ENCODE measurements around the gene LRRC43. TPM values are rescaled to one million over a fixed set of nuclear protein-coding genes. Genes with fewer than 3 reads are reported as not detected.

The LRRC43 gene
- total RNA-seq, 2 experiments from 2014 or later, result not detected

DNA sequence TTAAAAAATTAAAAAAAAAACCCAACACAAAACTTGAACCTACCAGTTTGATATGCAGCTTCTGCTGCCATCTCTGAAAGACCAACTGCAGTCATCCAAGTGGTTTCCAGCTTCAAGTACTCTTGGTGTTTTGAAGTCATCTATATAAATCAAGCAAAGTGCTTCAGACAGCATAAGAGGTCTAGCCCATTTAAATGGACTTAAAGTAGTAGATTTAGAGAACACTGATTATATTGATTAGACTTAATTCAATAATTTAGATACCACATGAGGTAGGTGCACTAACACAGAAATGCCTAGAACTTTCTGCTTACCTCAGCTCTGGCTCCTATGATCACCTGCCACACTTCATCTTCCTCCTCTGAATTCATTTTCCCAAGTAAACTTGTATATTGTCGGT lies 33.5 kb downstream of the LRRC43 start:
- Histone ChIP-seq H3K9me3 (ENCODE audit: control insufficient read depth in 1 of 2, insufficient read depth in 1 of 2, low read length in 2 of 2) (no peaks in the 10 kb centered on the region), H3K4me1 (ENCODE audit: insufficient read depth, low read length) (no peaks in the 10 kb centered on the region), H3K27ac (ENCODE audit: low read depth in 1 of 2, low read length in 2 of 2) (no peak overlapping the region), H3K27me3 (ENCODE audit: control insufficient read depth in 1 of 2, insufficient read depth in 2 of 2, low read length in 2 of 2) (no peaks in the 10 kb centered on the region), H3K4me3 (ENCODE audit: low read length) (no peak overlapping the region), H3K36me3 (ENCODE audit: insufficient read depth, low read length) (peaks cover 87% of the 10 kb centered on the region)
- ChIA-PET POLR2A (interaction anchor here (3.9 kb wide), 1 partner anchor 9 kb away, joined by 18 read pairs; the partner anchor contains the start of gene DIABLO), CTCF (interaction anchor here (1.0 kb wide), 1 partner anchor 11 kb away, joined by 3 read pairs; no protein-coding TSS in a partner anchor)
- H3K4me1 Mint-ChIP-seq (ENCODE audit: low read depth), result peaks cover 5% of the 10 kb centered on the region
- no peak overlapping the region for H3K4me3 Mint-ChIP-seq
- H3K36me3 Mint-ChIP-seq (ENCODE audit: low read depth), result peaks cover 79% of the 10 kb centered on the region
- H3K9me3 Mint-ChIP-seq, result no peaks in the 10 kb centered on the region
- no peak for ATAC-seq (ENCODE audit: poor library complexity)
- no peak overlapping the region for H3K27ac Mint-ChIP-seq
- H3K27me3 Mint-ChIP-seq, result no peaks in the 10 kb centered on the region
- intact Hi-C loops (cut with DNase I, micrococcal nuclease), result no loop called here
- TF ChIP-seq, protein P1, sequence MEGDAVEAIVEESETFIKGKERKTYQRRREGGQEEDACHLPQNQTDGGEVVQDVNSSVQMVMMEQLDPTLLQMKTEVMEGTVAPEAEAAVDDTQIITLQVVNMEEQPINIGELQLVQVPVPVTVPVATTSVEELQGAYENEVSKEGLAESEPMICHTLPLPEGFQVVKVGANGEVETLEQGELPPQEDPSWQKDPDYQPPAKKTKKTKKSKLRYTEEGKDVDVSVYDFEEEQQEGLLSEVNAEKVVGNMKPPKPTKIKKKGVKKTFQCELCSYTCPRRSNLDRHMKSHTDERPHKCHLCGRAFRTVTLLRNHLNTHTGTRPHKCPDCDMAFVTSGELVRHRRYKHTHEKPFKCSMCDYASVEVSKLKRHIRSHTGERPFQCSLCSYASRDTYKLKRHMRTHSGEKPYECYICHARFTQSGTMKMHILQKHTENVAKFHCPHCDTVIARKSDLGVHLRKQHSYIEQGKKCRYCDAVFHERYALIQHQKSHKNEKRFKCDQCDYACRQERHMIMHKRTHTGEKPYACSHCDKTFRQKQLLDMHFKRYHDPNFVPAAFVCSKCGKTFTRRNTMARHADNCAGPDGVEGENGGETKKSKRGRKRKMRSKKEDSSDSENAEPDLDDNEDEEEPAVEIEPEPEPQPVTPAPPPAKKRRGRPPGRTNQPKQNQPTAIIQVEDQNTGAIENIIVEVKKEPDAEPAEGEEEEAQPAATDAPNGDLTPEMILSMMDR (IDR thresholded peaks at IDR 0.05), result no peak
- no peak for DNase-seq

DNA sequence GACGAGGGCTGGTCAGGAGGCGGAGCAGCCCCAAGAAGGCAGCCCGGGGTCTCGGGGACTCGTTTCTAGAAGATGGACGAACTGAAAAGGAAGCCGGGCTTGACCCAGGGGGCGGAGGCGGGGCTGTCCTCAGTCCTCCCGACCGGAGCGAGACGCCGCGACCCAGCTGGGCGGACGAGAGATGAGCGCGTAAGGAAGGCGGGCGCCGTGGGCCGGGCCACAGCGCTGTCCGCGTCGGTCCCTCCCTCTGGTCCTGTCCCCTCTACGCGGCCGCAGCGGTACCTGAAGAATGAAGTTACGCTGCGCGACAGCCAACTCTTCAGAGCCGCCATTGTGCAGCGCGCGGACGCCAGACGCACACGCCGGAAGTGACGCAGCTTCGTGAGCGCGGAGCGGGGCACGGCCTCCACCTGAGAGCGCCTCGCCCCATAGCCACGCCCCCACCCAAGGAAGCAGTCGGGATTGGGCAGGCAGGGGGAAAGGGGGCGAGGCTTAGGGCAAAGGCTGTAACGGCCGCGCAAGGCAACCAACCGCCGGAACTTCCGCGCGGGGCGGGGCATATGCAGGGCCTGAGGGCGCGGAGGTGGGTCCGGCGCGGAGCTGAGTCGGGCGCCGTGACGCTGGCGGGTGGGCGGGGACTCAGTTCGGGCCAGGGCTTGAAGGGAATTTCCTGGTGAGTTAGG lies 42.9 kb downstream of the LRRC43 start, which contains the start of gene DIABLO:
Gene DIABLO (minus strand): TSS at position 370 of the 683 bp plus-strand sequence. CDS start 38 bp downstream, at position 332.
- Mint-ChIP-seq H3K9me3 (no peaks in the 10 kb centered on the region), H3K27ac (peak within 1 kb of the TSS; percentile 95), H3K36me3 (ENCODE audit: low read depth) (peaks cover 57% of the 10 kb centered on the region), H3K4me1 (ENCODE audit: low read depth) (peaks cover 38% of the 10 kb centered on the region), H3K4me3 (peak within 1 kb of the TSS; percentile 95), H3K27me3 (no peaks in the 10 kb centered on the region)
- CTCF ChIA-PET, result interaction anchor here (0.5 to 3.4 kb wide), 2 partner anchors 40 to 111 kb away, joined by 6 to 24 read pairs; partner anchors contain the start of gene VPS33A
- DNase-seq (peak; percentile 99 to 100 (median 100)), ATAC-seq (ENCODE audit: poor library complexity) (peak; percentile 94)
- peak within 1 kb of the TSS; percentile 95 to 97 for H3K27ac ChIP-seq (ENCODE audit: low read depth in 1 of 2, low read length in 2 of 2)
- H3K27me3 ChIP-seq (ENCODE audit: control insufficient read depth in 1 of 2, insufficient read depth in 2 of 2, low read length in 2 of 2), result no peaks in the 10 kb centered on the region
- peaks cover 37% of the 10 kb centered on the region for H3K4me1 ChIP-seq (ENCODE audit: insufficient read depth, low read length)
- TF ChIP-seq, protein P1 (IDR thresholded peaks at IDR 0.05), result no peak
- POLR2A ChIA-PET, result interaction anchor here (0.6 to 7.6 kb wide), 27 partner anchors 10 to 1972 kb away, joined by 3 to 123 read pairs (median 5); partner anchors contain the start of genes B3GNT4, CFAP251, KNTC1 and MPHOSPH9
- peak within 1 kb of the TSS; percentile 94 for H3K4me3 ChIP-seq (ENCODE audit: low read length)
- peaks cover 48% of the 10 kb centered on the region for H3K36me3 ChIP-seq (ENCODE audit: insufficient read depth, low read length)
- no peaks in the 10 kb centered on the region for H3K9me3 ChIP-seq (ENCODE audit: control insufficient read depth in 1 of 2, insufficient read depth in 1 of 2, low read length in 2 of 2)
- intact Hi-C loops (cut with DNase I, micrococcal nuclease), result loop anchor here (1.0 to 5.0 kb wide), 6 partner anchors 19 to 746 kb away; partner anchors contain the start of genes DENR (in 1 of the 2), KNTC1 (in 1 of the 2), RSRC2 (in 1 of the 2) and VPS33A (in 1 of the 2)

DNA sequence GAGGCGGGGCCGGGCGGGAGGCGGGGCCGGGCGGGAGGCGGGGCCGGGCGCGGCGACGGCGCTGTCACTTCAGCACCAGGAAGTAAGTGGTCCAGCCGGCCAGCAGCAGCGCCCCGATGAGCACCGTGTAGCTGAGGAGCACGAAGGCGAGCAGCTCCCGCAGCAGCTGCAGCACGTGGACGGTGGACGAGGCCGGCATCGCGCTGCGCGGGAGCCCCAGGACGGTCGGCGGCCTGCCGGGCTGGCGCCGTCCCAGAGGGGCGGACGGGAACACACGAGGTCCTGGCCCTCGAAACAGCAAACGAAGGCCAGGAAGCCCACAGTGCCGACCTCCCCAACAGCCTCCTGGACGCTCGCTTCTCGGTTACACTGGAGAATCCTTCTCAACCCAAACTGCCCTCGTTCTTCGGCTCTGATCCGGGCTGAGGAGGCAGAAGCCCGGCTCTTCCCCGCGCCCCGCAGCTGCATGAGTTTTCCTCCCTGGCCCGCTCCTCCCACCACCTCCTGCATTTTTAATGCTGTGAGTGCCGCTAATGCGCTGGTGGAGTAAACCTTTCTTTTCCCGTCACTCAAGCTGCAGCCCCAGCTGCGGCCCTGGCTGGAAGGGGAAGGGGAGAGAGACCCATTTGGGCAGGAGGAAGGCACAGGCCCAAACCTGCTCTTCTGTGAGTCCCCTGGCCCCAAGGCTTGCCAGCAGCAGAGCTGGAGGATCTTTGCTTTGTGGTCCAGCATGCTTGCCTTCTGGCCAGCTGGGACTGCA lies 43.6 kb downstream of the LRRC43 start:
- Histone ChIP-seq H3K4me3 (ENCODE audit: low read length) (peak overlapping the region; percentile 49), H3K9me3 (ENCODE audit: control insufficient read depth in 1 of 2, insufficient read depth in 1 of 2, low read length in 2 of 2) (no peaks in the 10 kb centered on the region), H3K36me3 (ENCODE audit: insufficient read depth, low read length) (peaks cover 48% of the 10 kb centered on the region), H3K27me3 (ENCODE audit: control insufficient read depth in 1 of 2, insufficient read depth in 2 of 2, low read length in 2 of 2) (no peaks in the 10 kb centered on the region), H3K27ac (ENCODE audit: low read depth in 1 of 2, low read length in 2 of 2) (peak overlapping the region in 1 of 2 donors; percentile 33), H3K4me1 (ENCODE audit: insufficient read depth, low read length) (peaks cover 37% of the 10 kb centered on the region)
- H3K4me1 Mint-ChIP-seq (ENCODE audit: low read depth), result peaks cover 34% of the 10 kb centered on the region
- ChIA-PET POLR2A (interaction anchor here (0.6 to 7.6 kb wide), 26 partner anchors 11 to 1973 kb away, joined by 3 to 123 read pairs (median 5); partner anchors contain the start of genes B3GNT4, CFAP251, KNTC1 and MPHOSPH9), CTCF (interaction anchor here (0.5 to 3.4 kb wide), 2 partner anchors 40 to 112 kb away, joined by 6 to 24 read pairs; partner anchors contain the start of gene VPS33A)
- H3K27me3 Mint-ChIP-seq, result no peaks in the 10 kb centered on the region
- intact Hi-C loops (cut with DNase I, micrococcal nuclease), result loop anchor here (1.0 to 5.0 kb wide), 5 partner anchors 18 to 746 kb away; partner anchors contain the start of genes DENR (in 1 of the 2), KNTC1 (in 1 of the 2), RSRC2 (in 1 of the 2) and VPS33A (in 1 of the 2)
- H3K4me3 Mint-ChIP-seq, result peak overlapping the region; percentile 78
- H3K9me3 Mint-ChIP-seq, result no peaks in the 10 kb centered on the region
- H3K36me3 Mint-ChIP-seq (ENCODE audit: low read depth), result peaks cover 57% of the 10 kb centered on the region
- H3K27ac Mint-ChIP-seq, result peak overlapping the region; percentile 95
- DNase-seq (no peak), ATAC-seq (ENCODE audit: poor library complexity) (no peak)
- TF ChIP-seq, protein P1 (IDR thresholded peaks at IDR 0.05), result no peak

Data from CD4-positive, alpha-beta T cell (primary cell).